Coronary artery (tissue), 2 donors: Measurements from ENCODE around the gene MME.

Source experiments
- DNase-seq: peaks from one replicate; pipeline ENCODE4 v3.0.0-alpha.2; 2017; ENCODE audit warnings: low spot score
- H3K27ac ChIP-seq, 2 donors: fragments of 200-600 bp; sonication (generic); one replicate each; pipeline ENCODE4 v1.5.1; 2016 to 2019
- H3K4me3 ChIP-seq: fragments of 200-600 bp; sonication (generic); 2 replicates; pipeline ENCODE4 v1.5.1; 2016; ENCODE audit warnings: mild to moderate bottlenecking, moderate library complexity
- TF ChIP-seq, protein P1 (sequence below): fragments of 200-600 bp; sonication (generic); IDR thresholded peaks from one replicate; pipeline ENCODE4 v1.5.1; 2019; ENCODE audit warnings: antibody characterized with exemption

MME gene

DNA sequence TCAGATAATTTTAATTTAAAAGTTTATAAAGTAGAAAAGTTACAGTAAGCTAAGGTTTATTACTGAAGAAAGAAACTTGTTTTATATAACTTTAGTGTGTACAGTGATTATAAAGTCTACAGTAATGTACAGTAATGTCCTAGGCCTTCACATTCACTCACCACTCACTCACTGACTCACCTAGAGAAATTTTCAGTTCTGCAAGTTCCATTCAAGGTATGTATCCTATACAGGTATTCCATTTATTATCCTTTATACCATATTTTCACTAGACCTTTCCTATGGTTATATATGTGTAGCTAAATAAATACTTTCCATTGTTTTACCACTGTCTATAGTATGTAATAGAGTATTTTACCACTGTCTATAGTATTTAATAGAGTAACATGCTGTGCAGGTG, 33.2 kb upstream of the MME start:
- TF ChIP-seq, protein P1, sequence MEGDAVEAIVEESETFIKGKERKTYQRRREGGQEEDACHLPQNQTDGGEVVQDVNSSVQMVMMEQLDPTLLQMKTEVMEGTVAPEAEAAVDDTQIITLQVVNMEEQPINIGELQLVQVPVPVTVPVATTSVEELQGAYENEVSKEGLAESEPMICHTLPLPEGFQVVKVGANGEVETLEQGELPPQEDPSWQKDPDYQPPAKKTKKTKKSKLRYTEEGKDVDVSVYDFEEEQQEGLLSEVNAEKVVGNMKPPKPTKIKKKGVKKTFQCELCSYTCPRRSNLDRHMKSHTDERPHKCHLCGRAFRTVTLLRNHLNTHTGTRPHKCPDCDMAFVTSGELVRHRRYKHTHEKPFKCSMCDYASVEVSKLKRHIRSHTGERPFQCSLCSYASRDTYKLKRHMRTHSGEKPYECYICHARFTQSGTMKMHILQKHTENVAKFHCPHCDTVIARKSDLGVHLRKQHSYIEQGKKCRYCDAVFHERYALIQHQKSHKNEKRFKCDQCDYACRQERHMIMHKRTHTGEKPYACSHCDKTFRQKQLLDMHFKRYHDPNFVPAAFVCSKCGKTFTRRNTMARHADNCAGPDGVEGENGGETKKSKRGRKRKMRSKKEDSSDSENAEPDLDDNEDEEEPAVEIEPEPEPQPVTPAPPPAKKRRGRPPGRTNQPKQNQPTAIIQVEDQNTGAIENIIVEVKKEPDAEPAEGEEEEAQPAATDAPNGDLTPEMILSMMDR, result no peak

GRCh38 chr3:155047672-155048071, 32.4 kb upstream of the MME start:
- H3K27ac ChIP-seq, result no peak overlapping the region
- H3K4me3 ChIP-seq, result no peak overlapping the region
- DNase-seq, result no peak
- TF ChIP-seq, protein P1, result no peak

More for the DNA sequence above, 33.2 kb upstream of the MME start:
- H3K4me3 ChIP-seq, result no peak overlapping the region
- no peak overlapping the region for H3K27ac ChIP-seq
- no peak for DNase-seq

GRCh38 chr3:155049959-155050358, 30.2 kb upstream of the MME start:
- TF ChIP-seq, protein P1, result no peak
- Histone ChIP-seq H3K27ac (no peak overlapping the region), H3K4me3 (no peak overlapping the region)
- DNase-seq, result no peak

DNA sequence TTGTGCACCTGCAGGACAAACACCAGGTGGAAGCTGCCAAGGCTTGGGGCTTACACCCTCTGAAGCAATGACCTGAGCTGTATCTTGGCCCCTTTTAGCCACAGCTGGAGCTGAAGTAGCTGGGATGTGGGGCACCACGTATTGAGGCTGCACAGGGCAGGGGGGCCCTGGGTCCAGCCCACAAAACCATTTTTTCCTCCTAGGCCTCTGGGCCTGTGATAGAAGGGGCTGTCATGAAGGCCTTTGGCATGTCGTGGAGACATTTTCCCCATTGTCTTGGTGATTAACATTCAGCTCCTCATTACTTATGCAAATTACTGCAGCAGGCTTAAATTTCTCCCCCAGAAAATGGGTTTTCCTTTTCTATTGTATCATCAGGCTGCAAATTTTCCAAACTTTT, 27.6 kb upstream of the MME start:
- TF ChIP-seq, protein P1, result no peak
- no peak overlapping the region for H3K4me3 ChIP-seq
- H3K27ac ChIP-seq, result no peak overlapping the region
- DNase-seq, result no peak

GRCh38 chr3:155053756-155054155, 26.4 kb upstream of the MME start:
- TF ChIP-seq, protein P1, result no peak
- no peak for DNase-seq
- Histone ChIP-seq H3K27ac (no peak overlapping the region), H3K4me3 (no peak overlapping the region)

DNA sequence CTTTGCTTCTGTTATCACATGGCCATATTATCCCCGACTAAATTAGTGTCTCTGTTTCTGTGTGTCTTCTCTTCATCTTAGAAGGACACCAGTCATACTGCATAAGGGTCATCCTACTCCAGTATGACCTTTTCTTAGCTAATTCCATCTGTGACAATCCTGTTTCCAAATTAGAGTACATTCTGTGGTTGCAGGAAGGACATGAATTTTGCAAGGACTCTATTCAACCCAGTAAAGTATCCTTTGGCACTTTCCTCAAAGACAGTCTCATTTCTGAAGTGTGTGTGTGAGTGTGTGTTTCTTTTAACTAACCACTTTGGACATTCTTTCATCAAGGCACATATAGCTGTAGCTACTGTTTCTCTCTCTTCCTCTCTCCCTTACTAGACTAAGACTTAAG, 15.2 kb upstream of the MME start:
- no peak for DNase-seq
- H3K4me3 ChIP-seq, result no peak overlapping the region
- TF ChIP-seq, protein P1, result no peak
- no peak overlapping the region for H3K27ac ChIP-seq

GRCh38 chr3:155065537-155065936, 14.6 kb upstream of the MME start:
- no peak for DNase-seq
- TF ChIP-seq, protein P1, result no peak
- Histone ChIP-seq H3K27ac (no peak overlapping the region), H3K4me3 (no peak overlapping the region)
